ENCODE results near the gene CNIH3. TPM values are rescaled to one million over a fixed set of nuclear protein-coding genes. Genes with fewer than 3 reads are reported as not detected.

Gene CNIH3
- total RNA-seq, 1 experiment from 2014 or later, result 4.2 TPM

- no peak overlapping the region for H3K23ac ChIP-seq (ENCODE audit: insufficient read length, low read depth, low read length)
- Mint-ChIP-seq H3K4me1 (peaks cover 3 to 7% of the 10 kb centered on the region in 2 experiments; a peak in 3 of 4 replicates), H3K27me3 (ENCODE audit: low read depth) (peaks cover 2% of the 10 kb centered on the region; the same call in 1 of the 2 replicates), H3K4me3 (no peak overlapping the region), H3K9me3 (peaks cover 0 to 3% of the 10 kb centered on the region in 2 experiments; a peak in 1 of 5 replicates), H3K36me3 (ENCODE audit: insufficient read depth in 1 of 3, low read depth in 3 of 3) (peaks cover 0 to 4% (median 0%) of the 10 kb centered on the region in 3 experiments; a peak in 3 of 7 replicates), H3K27ac (peak overlapping the region in 1 of 3 experiments; percentile 65; a peak in 1 of 7 replicates)
- no peaks in the 10 kb centered on the region for H3K79me1 ChIP-seq (ENCODE audit: insufficient read depth, low read depth, low read length, poor library complexity, severe bottlenecking)
- no peak overlapping the region for H4K5ac ChIP-seq (ENCODE audit: insufficient read length, low read depth, low read length)
- H2BK20ac ChIP-seq (ENCODE audit: low read depth, low read length, poor library complexity, severe bottlenecking), result no peak overlapping the region
- no peak overlapping the region for H2BK15ac ChIP-seq (ENCODE audit: low read depth, low read length)
- no peak overlapping the region for H2BK12ac ChIP-seq (ENCODE audit: insufficient read length, low read depth, low read length)
- H3K79me2 ChIP-seq (ENCODE audit: insufficient read depth, low read length), result no peaks in the 10 kb centered on the region
- H3K4ac ChIP-seq (ENCODE audit: low read depth, low read length), result no peak overlapping the region
- H3T11ph ChIP-seq (ENCODE audit: low read length), result no peak overlapping the region
- no peak overlapping the region for H2AK5ac ChIP-seq (ENCODE audit: insufficient read length, low read length)
- no peak overlapping the region for H3K4me2 ChIP-seq (ENCODE audit: insufficient read depth, insufficient read length, low read length)
- H3K9me3 ChIP-seq (ENCODE audit: control insufficient read depth, low read depth, low read length), result no peaks in the 10 kb centered on the region
- no peak overlapping the region for H3K18ac ChIP-seq (ENCODE audit: insufficient read length, low read depth, low read length)
- H3K9ac ChIP-seq (ENCODE audit: extremely low read depth, insufficient read length, low read length), result no peak overlapping the region
- no peaks in the 10 kb centered on the region for H3K23me2 ChIP-seq (ENCODE audit: insufficient read length, low read depth, low read length, poor library complexity, severe bottlenecking)
- TF ChIP-seq CTCF (conservative IDR thresholded peaks at IDR 0.05), result no peak
- no peak overlapping the region for H2BK120ac ChIP-seq (ENCODE audit: low read depth, low read length, poor library complexity, severe bottlenecking)
- no peaks in the 10 kb centered on the region for H3K4me1 ChIP-seq (ENCODE audit: insufficient read depth, low read length)
- no peak overlapping the region for H2BK5ac ChIP-seq (ENCODE audit: insufficient read length, low read length)
- no peak for DNase-seq
- no peak overlapping the region for H4K8ac ChIP-seq (replicated peaks; ENCODE audit: insufficient read length, low read depth, low read length)
- H2AFZ ChIP-seq (ENCODE audit: low read length), result no peak overlapping the region
- H3K56ac ChIP-seq (ENCODE audit: insufficient read length, low read depth, low read length), result no peak overlapping the region
- no peak overlapping the region for H3K14ac ChIP-seq (ENCODE audit: insufficient read depth, low read length)
- H3K27ac ChIP-seq (ENCODE audit: insufficient read length, low read depth, low read length), result no peak overlapping the region
- H4K91ac ChIP-seq (ENCODE audit: insufficient read length, low read depth, low read length), result no peak overlapping the region
- H4K20me1 ChIP-seq (ENCODE audit: control insufficient read depth, insufficient read depth, insufficient read length), result no peaks in the 10 kb centered on the region
- no peaks in the 10 kb centered on the region for H3K27me3 ChIP-seq (ENCODE audit: insufficient read depth, low read length)
Observed at GRCh38 chr1:224666078-224666477, 50.0 kb downstream of the CNIH3 start.
